GM12864 (cell line): ENCODE results near the gene DCP1A.
"Not testable (repeated sequence)": the region's sequence is repeated elsewhere in the genome, so short reads cannot be mapped to it uniquely, and the experiment has no call there.

Source experiments
- DNase-seq: peaks from one replicate; pipeline ENCODE4 v3.0.0-alpha.2; 2011; ENCODE audit warnings: low read depth
- H3K4me3 ChIP-seq: 2 replicates; pipeline ENCODE4 v1.5.1; 2011; ENCODE audit warnings: mild to moderate bottlenecking, low read depth, low read length, control low read depth
- CTCF ChIP-seq: IDR thresholded peaks from 2 replicates; pipeline ENCODE4 v1.5.1; 2011; ENCODE audit warnings: low read depth, mild to moderate bottlenecking, moderate library complexity, low read length, control low read depth, inconsistent platforms; ENCODE audit errors: missing control alignments

Gene DCP1A

GRCh38 chr3:53350652-53351051, 3.3 kb upstream of the DCP1A start:
- DNase-seq = no peak
- TF ChIP-seq CTCF = peak; percentile 25
- no peak overlapping the region for H3K4me3 ChIP-seq

- DNase-seq = not testable (repeated sequence)
- peak overlapping the region; percentile 61 for H3K4me3 ChIP-seq
Measured at GRCh38 chr3:53348118-53348517, 775 bp upstream of the DCP1A start.

GRCh38 chr3:53346922-53347260, 452 bp downstream of the DCP1A start:
- DNase-seq = no peak
- no peak for TF ChIP-seq CTCF
- peak overlapping the region; percentile 61 for H3K4me3 ChIP-seq

- no peak for TF ChIP-seq CTCF
- DNase-seq = no peak
Measured at GRCh38 chr3:53346514-53346913, 829 bp downstream of the DCP1A start.

GRCh38 chr3:53342353-53342752, 5.0 kb downstream of the DCP1A start:
- TF ChIP-seq CTCF = no peak
- H3K4me3 ChIP-seq = no peak overlapping the region
- DNase-seq = no peak

More at GRCh38 chr3:53346514-53346913, 829 bp downstream of the DCP1A start:
- H3K4me3 ChIP-seq = peak overlapping the region; percentile 61

GRCh38 chr3:53337167-53337940, 10.0 kb downstream of the DCP1A start:
- no peak overlapping the region for H3K4me3 ChIP-seq
- TF ChIP-seq CTCF = no peak
- DNase-seq = no peak

- no peak for TF ChIP-seq CTCF
- no peak for DNase-seq
- H3K4me3 ChIP-seq = no peak overlapping the region
Measured at GRCh38 chr3:53334742-53335141, 12.6 kb downstream of the DCP1A start.

- no peak overlapping the region for H3K4me3 ChIP-seq
- no peak for DNase-seq
- no peak for TF ChIP-seq CTCF
Measured at GRCh38 chr3:53331871-53332270, 15.5 kb downstream of the DCP1A start.
